ENCODE measurements around the gene COBL.

COBL gene

DNA sequence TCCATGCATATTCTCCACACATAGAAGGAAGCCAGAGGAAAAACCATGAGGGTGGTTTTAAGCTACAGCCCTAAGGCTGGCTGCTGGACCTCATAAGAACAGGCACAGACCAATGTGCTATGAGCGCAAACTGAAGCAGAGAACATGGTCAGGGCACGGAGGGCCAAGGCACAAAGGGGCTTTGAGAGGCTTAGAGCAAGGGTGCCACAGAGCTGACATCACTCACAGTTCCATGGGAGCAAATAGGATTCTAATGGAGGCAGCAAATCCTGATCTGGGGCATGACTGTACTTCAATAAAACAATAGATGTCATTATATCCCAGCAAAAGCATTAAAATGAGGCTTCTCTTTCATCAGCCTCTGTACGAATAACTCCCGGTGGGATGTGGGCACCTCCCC, 162.4 kb downstream of the COBL start:
- H3K4me3 ChIP-seq (ENCODE audit: low read depth, low read length), result no peak overlapping the region

DNA sequence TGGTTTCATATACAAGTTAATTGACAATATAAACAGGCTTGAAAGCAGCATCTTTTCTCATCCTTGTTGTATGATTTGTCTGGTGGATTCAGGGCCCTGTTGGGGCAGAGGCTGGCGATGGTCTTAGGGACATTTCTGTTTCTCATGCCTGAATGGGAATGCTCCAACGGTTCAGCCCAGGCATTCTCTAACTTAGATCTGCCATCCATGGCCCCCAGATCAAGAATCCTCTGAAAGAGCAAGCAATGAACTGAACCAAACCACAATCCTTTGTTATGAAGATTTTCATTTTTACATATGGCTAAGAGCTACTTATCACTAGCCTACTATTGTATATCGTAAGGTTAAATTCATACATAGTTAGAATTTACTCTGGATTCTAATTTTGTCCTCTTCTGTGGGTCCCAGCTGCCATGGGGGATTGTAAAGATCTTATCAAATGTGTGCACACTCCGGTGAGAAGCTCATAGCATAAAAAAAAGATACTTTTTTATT, 163.9 kb downstream of the COBL start:
- no peak overlapping the region for H3K4me3 ChIP-seq (ENCODE audit: low read depth, low read length)
- TF ChIP-seq, protein P1, sequence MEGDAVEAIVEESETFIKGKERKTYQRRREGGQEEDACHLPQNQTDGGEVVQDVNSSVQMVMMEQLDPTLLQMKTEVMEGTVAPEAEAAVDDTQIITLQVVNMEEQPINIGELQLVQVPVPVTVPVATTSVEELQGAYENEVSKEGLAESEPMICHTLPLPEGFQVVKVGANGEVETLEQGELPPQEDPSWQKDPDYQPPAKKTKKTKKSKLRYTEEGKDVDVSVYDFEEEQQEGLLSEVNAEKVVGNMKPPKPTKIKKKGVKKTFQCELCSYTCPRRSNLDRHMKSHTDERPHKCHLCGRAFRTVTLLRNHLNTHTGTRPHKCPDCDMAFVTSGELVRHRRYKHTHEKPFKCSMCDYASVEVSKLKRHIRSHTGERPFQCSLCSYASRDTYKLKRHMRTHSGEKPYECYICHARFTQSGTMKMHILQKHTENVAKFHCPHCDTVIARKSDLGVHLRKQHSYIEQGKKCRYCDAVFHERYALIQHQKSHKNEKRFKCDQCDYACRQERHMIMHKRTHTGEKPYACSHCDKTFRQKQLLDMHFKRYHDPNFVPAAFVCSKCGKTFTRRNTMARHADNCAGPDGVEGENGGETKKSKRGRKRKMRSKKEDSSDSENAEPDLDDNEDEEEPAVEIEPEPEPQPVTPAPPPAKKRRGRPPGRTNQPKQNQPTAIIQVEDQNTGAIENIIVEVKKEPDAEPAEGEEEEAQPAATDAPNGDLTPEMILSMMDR (IDR thresholded peaks at IDR 0.05; ENCODE audit: low read depth, low read length), result no peak

More for the DNA sequence above, 162.4 kb downstream of the COBL start:
- TF ChIP-seq, protein P1 (IDR thresholded peaks at IDR 0.05; ENCODE audit: low read depth, low read length), result no peak

DNA sequence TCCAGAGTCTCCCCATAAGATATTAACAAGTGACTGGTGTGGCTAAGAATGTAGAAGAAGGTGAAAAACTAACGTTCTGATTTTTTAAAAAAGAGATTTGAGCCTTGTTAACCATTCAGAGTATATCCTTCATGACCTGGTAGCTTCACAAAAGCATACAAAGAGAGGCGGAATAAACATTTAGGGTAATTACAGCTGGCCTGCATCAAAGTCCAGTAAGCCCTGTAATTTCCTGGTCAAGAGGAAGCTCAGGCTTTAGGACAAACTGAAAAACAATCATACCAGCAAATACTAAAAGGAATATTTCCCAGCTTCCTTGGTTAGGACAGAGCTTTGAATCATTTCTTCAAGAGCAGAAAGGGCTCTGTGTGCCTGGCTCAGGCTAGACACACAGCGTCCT, 165.2 kb downstream of the COBL start:
- TF ChIP-seq, protein P1 (IDR thresholded peaks at IDR 0.05; ENCODE audit: low read depth, low read length), result no peak
- no peak overlapping the region for H3K4me3 ChIP-seq (ENCODE audit: low read depth, low read length)

DNA sequence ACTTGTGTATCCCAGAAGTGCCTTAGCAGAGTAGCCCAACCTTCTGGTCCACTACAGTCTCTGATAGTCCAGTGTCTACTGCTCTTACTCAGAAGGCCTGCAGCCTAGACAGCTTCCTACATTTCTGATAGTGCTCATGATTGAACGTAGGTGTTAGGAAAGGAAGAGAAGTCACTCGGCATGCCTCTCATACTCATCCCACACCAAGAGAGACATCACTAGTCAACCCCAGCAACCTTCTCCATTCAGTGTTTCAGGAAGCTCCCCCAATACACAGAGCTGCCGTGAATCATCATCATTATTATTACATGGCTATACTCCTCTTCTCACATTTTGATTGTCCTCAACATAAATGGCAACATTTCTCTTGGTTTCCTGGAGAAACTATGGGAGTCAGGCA, 166.4 kb downstream of the COBL start:
- TF ChIP-seq, protein P1 (IDR thresholded peaks at IDR 0.05; ENCODE audit: low read depth, low read length), result no peak
- no peak overlapping the region for H3K4me3 ChIP-seq (ENCODE audit: low read depth, low read length)

DNA sequence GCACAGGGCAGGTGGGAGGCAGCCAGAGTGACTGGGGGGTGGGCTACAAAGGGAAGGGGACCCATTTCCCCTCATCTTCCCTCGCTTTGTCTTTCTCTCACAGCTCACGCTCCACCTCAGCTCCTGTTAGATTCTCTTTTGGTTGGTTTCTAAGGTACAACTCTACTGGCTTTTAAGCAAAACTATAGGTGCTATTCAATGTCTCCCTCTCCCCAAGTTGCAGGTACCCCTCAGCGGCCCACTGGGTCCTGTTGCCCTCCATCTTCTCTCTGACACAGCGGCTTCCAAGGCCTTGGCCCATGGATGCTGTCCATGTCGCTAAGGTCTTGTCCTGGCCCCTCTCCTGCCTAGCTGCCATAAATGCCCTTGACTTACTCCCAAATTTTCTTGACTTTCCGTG, 168.4 kb downstream of the COBL start:
- H3K4me3 ChIP-seq (ENCODE audit: low read depth, low read length), result no peak overlapping the region
- TF ChIP-seq, protein P1 (IDR thresholded peaks at IDR 0.05; ENCODE audit: low read depth, low read length), result no peak

DNA sequence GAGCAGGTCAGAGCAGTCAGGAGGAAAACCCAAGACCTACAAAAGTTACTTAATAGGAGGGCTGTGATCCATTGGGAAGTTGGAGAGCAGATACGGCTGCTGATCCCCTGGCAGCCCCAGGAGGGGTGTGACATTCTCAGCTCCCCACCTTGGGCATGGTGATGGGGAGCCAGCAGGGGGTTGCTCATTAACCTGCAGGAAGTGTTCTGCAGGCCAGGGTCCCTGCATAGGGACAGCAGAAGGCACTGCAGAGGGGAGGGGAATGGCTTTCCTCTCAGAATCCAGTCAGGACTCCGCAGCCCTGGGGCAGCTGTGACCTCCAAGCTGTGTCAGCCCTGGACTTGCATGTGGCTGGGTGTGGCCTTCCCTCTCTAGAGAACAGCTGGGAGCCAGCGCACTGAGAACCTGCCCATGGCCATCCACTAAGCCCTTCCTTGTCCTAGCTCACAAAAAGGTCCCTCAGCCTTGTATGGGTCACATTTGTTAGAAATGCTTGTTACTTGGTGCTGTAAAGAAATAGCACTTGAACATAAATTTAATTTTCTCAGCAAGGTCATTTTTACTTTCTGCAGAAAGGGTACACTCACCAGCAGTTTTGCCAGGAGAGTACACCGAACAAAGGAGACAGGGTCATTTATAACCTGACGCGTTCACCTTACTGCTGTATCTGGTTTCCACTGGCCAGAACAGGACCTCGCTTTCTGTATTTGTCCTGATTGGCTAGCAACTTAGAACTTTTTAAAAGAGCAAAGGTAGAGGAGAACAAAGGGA, 169.6 kb downstream of the COBL start:
- H3K4me3 ChIP-seq (ENCODE audit: low read depth, low read length), result no peak overlapping the region
- TF ChIP-seq, protein P1 (IDR thresholded peaks at IDR 0.05; ENCODE audit: low read depth, low read length), result no peak

DNA sequence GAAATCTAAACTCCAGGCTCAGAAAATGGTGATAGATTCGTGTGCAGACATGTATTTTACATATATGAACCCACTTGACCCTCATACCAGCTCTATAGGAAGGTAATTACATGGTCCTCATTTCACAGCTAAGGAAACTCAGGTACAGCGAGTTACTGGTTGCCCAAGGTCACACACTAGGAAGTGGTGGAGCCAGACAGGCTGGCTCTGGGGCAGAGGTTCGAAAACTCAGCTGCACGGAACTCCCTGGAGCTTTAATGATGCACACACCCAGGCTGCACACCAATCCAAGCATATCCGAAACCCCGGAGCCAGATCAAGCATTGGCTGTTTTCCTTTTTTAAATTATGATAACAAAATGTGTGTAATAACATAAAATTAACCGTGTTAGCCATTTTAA, 172.4 kb downstream of the COBL start:
- TF ChIP-seq, protein P1 (IDR thresholded peaks at IDR 0.05; ENCODE audit: low read depth, low read length), result no peak
- no peak overlapping the region for H3K4me3 ChIP-seq (ENCODE audit: low read depth, low read length)
